Neural progenitor cell (in vitro differentiated cells): ENCODE results near the gene SMC5.

Experiments
- EZH2 ChIP-seq: fragments of 200-600 bp; sonication (generic); IDR thresholded peaks from 2 replicates; pipeline ENCODE4 v1.6.1; 2017; ENCODE audit warnings: antibody characterized with exemption, mild to moderate bottlenecking, moderate library complexity
- TF ChIP-seq, protein P1 (sequence below): fragments of 200-600 bp; sonication (generic); IDR thresholded peaks from 2 replicates; pipeline ENCODE4 v1.5.1; 2017; ENCODE audit warnings: antibody characterized with exemption, mild to moderate bottlenecking

DNA sequence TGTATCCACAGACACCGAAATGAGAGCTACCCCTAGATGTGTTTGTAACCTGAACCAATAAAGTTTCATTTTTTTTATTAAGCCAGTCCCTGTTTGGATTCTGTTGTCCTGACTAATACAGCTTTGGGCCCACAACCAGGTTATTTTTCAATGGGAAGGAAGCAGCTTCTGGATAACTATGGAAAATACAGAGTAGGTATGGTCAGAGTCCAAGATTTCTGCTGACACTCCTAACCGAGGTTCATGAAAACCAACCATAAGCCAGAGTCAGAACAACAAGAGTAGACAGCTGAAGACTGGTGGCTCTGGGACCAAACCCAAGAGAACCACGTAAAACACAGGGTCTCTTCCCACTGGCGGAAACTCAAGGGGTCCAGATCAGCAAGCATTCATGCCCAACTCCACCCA lies 144.8 kb downstream of the SMC5 start:
- TF ChIP-seq, protein P1, sequence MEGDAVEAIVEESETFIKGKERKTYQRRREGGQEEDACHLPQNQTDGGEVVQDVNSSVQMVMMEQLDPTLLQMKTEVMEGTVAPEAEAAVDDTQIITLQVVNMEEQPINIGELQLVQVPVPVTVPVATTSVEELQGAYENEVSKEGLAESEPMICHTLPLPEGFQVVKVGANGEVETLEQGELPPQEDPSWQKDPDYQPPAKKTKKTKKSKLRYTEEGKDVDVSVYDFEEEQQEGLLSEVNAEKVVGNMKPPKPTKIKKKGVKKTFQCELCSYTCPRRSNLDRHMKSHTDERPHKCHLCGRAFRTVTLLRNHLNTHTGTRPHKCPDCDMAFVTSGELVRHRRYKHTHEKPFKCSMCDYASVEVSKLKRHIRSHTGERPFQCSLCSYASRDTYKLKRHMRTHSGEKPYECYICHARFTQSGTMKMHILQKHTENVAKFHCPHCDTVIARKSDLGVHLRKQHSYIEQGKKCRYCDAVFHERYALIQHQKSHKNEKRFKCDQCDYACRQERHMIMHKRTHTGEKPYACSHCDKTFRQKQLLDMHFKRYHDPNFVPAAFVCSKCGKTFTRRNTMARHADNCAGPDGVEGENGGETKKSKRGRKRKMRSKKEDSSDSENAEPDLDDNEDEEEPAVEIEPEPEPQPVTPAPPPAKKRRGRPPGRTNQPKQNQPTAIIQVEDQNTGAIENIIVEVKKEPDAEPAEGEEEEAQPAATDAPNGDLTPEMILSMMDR, result no peak
- TF ChIP-seq EZH2, result no peak
